OCI-LY1 (cell line): ENCODE results near the gene SDC3.

Experiments
- H2AFZ ChIP-seq: fragments of 200-600 bp; sonication (generic), shearing (Covaris generic); 2 replicates; pipeline ENCODE4 v1.6.0; 2014; ENCODE audit warnings: antibody characterized with exemption, mild to moderate bottlenecking, low read length
- H3F3A ChIP-seq: fragments of 200-600 bp; sonication (generic), shearing (Covaris generic); 2 replicates; pipeline ENCODE4 v1.6.0; 2014; ENCODE audit warnings: mild to moderate bottlenecking, antibody characterized with exemption, low read length, moderate library complexity; ENCODE audit not compliant: insufficient read depth
- H3K27ac ChIP-seq: fragments of 200-600 bp; sonication (generic); 2 replicates; pipeline ENCODE4 v1.5.1; 2014; ENCODE audit warnings: low read length, mixed run types, mild to moderate bottlenecking, low read depth; ENCODE audit not compliant: poor library complexity, severe bottlenecking
- H3K27me3 ChIP-seq: fragments of 200-600 bp; sonication (generic); 2 replicates; pipeline ENCODE4 v1.6.0; 2014; ENCODE audit warnings: antibody characterized with exemption, mild to moderate bottlenecking, low read length, moderate library complexity; ENCODE audit not compliant: insufficient read depth
- H3K36me3 ChIP-seq: fragments of 200-600 bp; sonication (generic); 2 replicates; pipeline ENCODE4 v1.6.1; 2014; ENCODE audit warnings: mild to moderate bottlenecking, antibody characterized with exemption, low read length, moderate library complexity, mixed read lengths; ENCODE audit not compliant: insufficient read depth
- H3K4me1 ChIP-seq: fragments of 200-600 bp; sonication (generic); 2 replicates; pipeline ENCODE4 v1.5.1; 2014; ENCODE audit warnings: mild to moderate bottlenecking, low read length, moderate library complexity; ENCODE audit not compliant: insufficient read depth, severe bottlenecking
- H3K4me2 ChIP-seq: fragments of 200-600 bp; sonication (generic), shearing (Covaris generic); 2 replicates; pipeline ENCODE4 v1.6.1; 2014; ENCODE audit warnings: low read length
- H3K4me3 ChIP-seq: fragments of 200-600 bp; sonication (generic); 2 replicates; pipeline ENCODE4 v1.5.1; 2014; ENCODE audit warnings: low read length, low read depth, mild to moderate bottlenecking, mixed read lengths; ENCODE audit not compliant: poor library complexity, severe bottlenecking
- H3K79me2 ChIP-seq: fragments of 200-600 bp; shearing (Covaris generic); 2 replicates; pipeline ENCODE4 v1.6.1; 2016; ENCODE audit warnings: mixed run types, low read length, mixed read lengths; ENCODE audit not compliant: insufficient read depth
- H3K9ac ChIP-seq: fragments of 200-600 bp; sonication (generic), shearing (Covaris generic); 2 replicates; pipeline ENCODE4 v1.6.1; 2014; ENCODE audit warnings: mild to moderate bottlenecking, low read length, mixed read lengths
- H3K9me2 ChIP-seq: fragments of 200-600 bp; sonication (generic), shearing (Covaris generic); 2 replicates; pipeline ENCODE4 v1.6.1; 2014; ENCODE audit warnings: low read depth, mild to moderate bottlenecking, low read length, mixed read lengths
- H3K9me3 ChIP-seq: fragments of 200-600 bp; shearing (Covaris generic); 2 replicates; pipeline ENCODE4 v1.6.1; 2014; ENCODE audit warnings: low read length, mixed read lengths
- H4K20me1 ChIP-seq: fragments of 200-600 bp; sonication (generic), shearing (Covaris generic); 2 replicates; pipeline ENCODE4 v1.6.0; 2016; ENCODE audit warnings: mild to moderate bottlenecking, low read length; ENCODE audit not compliant: insufficient read depth
- EZH2 ChIP-seq: fragments of 200-600 bp; sonication (generic), shearing (Covaris generic); IDR thresholded peaks from 2 replicates; pipeline ENCODE4 v1.8.0; 2017; ENCODE audit warnings: borderline replicate concordance, mixed run types, mild to moderate bottlenecking, antibody characterized with exemption, low read length, moderate library complexity, mixed read lengths
- TF ChIP-seq, protein P1 (sequence below): fragments of 200-600 bp; sonication (generic), shearing (Covaris generic); IDR thresholded peaks from 2 replicates; pipeline ENCODE4 v1.5.1; 2017; ENCODE audit warnings: mild to moderate bottlenecking, antibody characterized with exemption, low read length, moderate library complexity, mixed read lengths

The SDC3 gene

DNA sequence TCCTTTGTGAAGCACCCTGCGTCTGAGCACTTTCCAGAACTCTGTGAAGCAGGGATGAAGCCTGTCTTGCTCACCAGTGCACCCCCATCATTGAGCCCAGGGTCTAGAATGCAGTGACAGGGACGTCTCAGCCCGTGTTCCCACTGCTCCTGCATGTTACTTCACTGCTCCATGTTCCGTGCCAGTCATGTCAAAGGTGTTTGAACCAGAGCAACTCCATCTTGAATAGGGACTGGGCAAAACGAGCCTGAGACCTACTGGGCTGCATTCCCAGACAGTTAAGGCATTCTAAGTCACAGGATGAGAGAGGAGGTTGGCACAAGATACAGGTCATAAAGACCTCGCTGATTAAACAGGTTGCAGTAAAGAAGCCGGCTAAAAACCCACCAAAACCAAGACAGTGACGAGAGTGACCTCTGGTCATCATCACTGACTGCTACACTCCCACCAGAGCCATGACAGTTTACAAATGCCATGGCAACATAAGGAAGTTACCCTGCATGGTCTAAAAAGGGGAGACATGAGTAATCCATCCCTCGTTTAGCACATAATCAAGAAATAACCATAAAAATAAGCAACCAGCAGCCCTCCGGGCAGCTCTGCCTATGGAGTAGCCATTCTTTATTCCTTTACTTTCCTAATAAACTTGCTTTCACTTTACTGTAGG is 63.2 kb downstream of the SDC3 start:
- H3F3A ChIP-seq = no peaks in the 10 kb centered on the region
- H3K27me3 ChIP-seq = peaks cover 5% of the 10 kb centered on the region; the same call in 1 of the 2 replicates
- H4K20me1 ChIP-seq = no peaks in the 10 kb centered on the region
- no peaks in the 10 kb centered on the region for H3K9me2 ChIP-seq
- no peak overlapping the region for H3K4me3 ChIP-seq
- H3K9me3 ChIP-seq = no peaks in the 10 kb centered on the region
- no peak overlapping the region for H3K9ac ChIP-seq
- TF ChIP-seq, protein P1, sequence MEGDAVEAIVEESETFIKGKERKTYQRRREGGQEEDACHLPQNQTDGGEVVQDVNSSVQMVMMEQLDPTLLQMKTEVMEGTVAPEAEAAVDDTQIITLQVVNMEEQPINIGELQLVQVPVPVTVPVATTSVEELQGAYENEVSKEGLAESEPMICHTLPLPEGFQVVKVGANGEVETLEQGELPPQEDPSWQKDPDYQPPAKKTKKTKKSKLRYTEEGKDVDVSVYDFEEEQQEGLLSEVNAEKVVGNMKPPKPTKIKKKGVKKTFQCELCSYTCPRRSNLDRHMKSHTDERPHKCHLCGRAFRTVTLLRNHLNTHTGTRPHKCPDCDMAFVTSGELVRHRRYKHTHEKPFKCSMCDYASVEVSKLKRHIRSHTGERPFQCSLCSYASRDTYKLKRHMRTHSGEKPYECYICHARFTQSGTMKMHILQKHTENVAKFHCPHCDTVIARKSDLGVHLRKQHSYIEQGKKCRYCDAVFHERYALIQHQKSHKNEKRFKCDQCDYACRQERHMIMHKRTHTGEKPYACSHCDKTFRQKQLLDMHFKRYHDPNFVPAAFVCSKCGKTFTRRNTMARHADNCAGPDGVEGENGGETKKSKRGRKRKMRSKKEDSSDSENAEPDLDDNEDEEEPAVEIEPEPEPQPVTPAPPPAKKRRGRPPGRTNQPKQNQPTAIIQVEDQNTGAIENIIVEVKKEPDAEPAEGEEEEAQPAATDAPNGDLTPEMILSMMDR = no peak
- TF ChIP-seq EZH2 = no peak
- no peak overlapping the region for H2AFZ ChIP-seq
- H3K27ac ChIP-seq = no peak overlapping the region
- no peaks in the 10 kb centered on the region for H3K36me3 ChIP-seq
- H3K4me2 ChIP-seq = no peak overlapping the region
- H3K79me2 ChIP-seq = no peaks in the 10 kb centered on the region
- H3K4me1 ChIP-seq = no peaks in the 10 kb centered on the region

DNA sequence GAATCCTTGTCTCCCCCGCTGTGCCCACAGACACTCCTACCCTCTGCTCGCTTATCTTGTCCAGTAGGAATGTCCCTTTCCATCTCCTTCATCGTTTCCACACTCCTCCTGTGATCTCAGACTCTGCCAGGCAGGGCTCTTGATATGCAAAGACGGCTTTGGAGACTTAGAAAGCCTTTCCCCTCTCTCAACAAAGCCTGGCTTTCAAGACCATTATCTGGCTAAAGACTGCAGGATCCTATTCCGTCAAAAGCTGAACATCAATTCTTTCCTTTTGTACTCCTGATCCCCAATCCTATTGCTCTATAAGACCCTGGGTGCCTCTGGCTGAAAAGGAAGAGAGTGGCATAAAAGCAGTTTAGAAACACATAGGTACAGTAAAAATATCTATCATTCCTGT is 63.9 kb downstream of the SDC3 start:
- H2AFZ ChIP-seq = no peak overlapping the region
- no peaks in the 10 kb centered on the region for H3K9me2 ChIP-seq
- no peaks in the 10 kb centered on the region for H3K9me3 ChIP-seq
- H3K4me1 ChIP-seq = no peaks in the 10 kb centered on the region
- no peak overlapping the region for H3K9ac ChIP-seq
- peaks cover 5% of the 10 kb centered on the region; the same call in 1 of the 2 replicates for H3K27me3 ChIP-seq
- no peaks in the 10 kb centered on the region for H3F3A ChIP-seq
- H3K27ac ChIP-seq = no peak overlapping the region
- H3K79me2 ChIP-seq = no peaks in the 10 kb centered on the region
- TF ChIP-seq, protein P1 = no peak
- no peak for TF ChIP-seq EZH2
- no peak overlapping the region for H3K4me2 ChIP-seq
- H3K36me3 ChIP-seq = no peaks in the 10 kb centered on the region
- no peaks in the 10 kb centered on the region for H4K20me1 ChIP-seq
- H3K4me3 ChIP-seq = no peak overlapping the region

DNA sequence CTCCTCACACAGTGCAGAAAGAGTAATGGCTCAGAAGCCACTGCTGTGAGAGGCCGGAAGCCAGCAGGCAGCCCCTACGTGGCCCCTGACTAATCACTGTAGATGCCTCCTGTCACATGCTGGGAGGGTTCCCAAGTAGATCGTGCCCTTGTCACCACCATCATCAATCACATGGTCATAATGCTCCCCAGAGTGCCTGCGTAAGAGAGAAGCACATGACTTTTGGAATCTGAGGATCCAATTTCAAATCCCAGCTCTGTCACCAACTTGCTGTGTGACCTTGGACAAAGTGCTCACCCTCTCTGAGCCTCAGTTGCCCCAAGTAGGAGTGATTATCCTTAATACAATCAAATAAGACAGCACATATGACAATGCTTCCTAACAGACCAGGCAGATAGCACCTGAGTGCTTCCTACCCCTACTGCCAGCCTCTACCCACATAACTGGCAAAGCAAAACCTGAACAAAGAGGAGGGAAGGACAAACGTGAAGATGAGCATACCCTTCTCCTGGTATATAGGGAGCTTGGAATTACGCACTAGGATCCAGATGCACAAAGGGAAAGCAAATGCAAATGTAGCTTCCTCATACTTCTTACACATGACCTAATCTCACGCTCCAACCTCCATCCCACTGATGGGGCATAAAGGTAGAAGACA is 65.7 kb downstream of the SDC3 start:
- no peak for TF ChIP-seq EZH2
- TF ChIP-seq, protein P1 = no peak
- no peak overlapping the region for H3K4me2 ChIP-seq
- H3K36me3 ChIP-seq = no peaks in the 10 kb centered on the region
- H3K9me2 ChIP-seq = no peaks in the 10 kb centered on the region
- no peaks in the 10 kb centered on the region for H3K79me2 ChIP-seq
- H3K9ac ChIP-seq = no peak overlapping the region
- H3K4me1 ChIP-seq = no peaks in the 10 kb centered on the region
- H3F3A ChIP-seq = no peaks in the 10 kb centered on the region
- H3K9me3 ChIP-seq = no peaks in the 10 kb centered on the region
- H3K4me3 ChIP-seq = no peak overlapping the region
- H3K27ac ChIP-seq = no peak overlapping the region
- H2AFZ ChIP-seq = no peak overlapping the region
- peaks cover 1% of the 10 kb centered on the region; the same call in 1 of the 2 replicates for H3K27me3 ChIP-seq
- no peaks in the 10 kb centered on the region for H4K20me1 ChIP-seq
